NCI-H2196 (cell line): ENCODE data around the gene CFAP221.

Experiments
- DNase-seq: peaks from one replicate; lab custom pipeline; 2025; ENCODE audit not compliant: unreplicated experiment; lab: John Stamatoyannopoulos, UW

The CFAP221 gene

GRCh38 chr2:119679526-119679837 lies 135.2 kb downstream of the CFAP221 start:
- DNase-seq = no peak

GRCh38 chr2:119679846-119680245 lies 135.6 kb downstream of the CFAP221 start:
- no peak for DNase-seq

- no peak for DNase-seq
These were observed 136.4 kb downstream of the CFAP221 start for GRCh38 chr2:119680457-119681202.

GRCh38 chr2:119681203-119681867 lies 137.1 kb downstream of the CFAP221 start:
- DNase-seq = no peak

GRCh38 chr2:119681868-119682220 lies 137.6 kb downstream of the CFAP221 start:
- no peak for DNase-seq

GRCh38 chr2:119682578-119682977 lies 138.3 kb downstream of the CFAP221 start:
- no peak for DNase-seq

GRCh38 chr2:119683074-119683712 lies 138.9 kb downstream of the CFAP221 start:
- no peak for DNase-seq

- no peak for DNase-seq
These were observed 139.6 kb downstream of the CFAP221 start for GRCh38 chr2:119683713-119684443.

- DNase-seq = no peak
These were observed 140.3 kb downstream of the CFAP221 start for GRCh38 chr2:119684518-119684917.

- no peak for DNase-seq
These were observed 144.4 kb downstream of the CFAP221 start for GRCh38 chr2:119688616-119689015.

- no peak for DNase-seq
These were observed 145.0 kb downstream of the CFAP221 start for GRCh38 chr2:119689218-119689617.

- DNase-seq = no peak
These were observed 146.9 kb downstream of the CFAP221 start for GRCh38 chr2:119691189-119691588.

GRCh38 chr2:119691651-119692245 lies 147.5 kb downstream of the CFAP221 start:
- DNase-seq = no peak

GRCh38 chr2:119692310-119692709 lies 148.1 kb downstream of the CFAP221 start:
- DNase-seq = no peak

GRCh38 chr2:119692954-119693353 lies 148.7 kb downstream of the CFAP221 start:
- DNase-seq = no peak

- no peak for DNase-seq
These were observed 149.3 kb downstream of the CFAP221 start for GRCh38 chr2:119693567-119693966.

- DNase-seq = no peak
These were observed 149.7 kb downstream of the CFAP221 start for GRCh38 chr2:119693967-119694366.

- DNase-seq = no peak
These were observed 150.2 kb downstream of the CFAP221 start for GRCh38 chr2:119694470-119694844.

GRCh38 chr2:119694845-119695521 lies 150.7 kb downstream of the CFAP221 start:
- peak; percentile 66 for DNase-seq

GRCh38 chr2:119696005-119696404 lies 151.8 kb downstream of the CFAP221 start:
- DNase-seq = no peak
